GM21737 (cell line): ENCODE measurements around the gene TRANK1.
"Not testable (repeated sequence)": the region's sequence is repeated elsewhere in the genome, so short reads cannot be mapped to it uniquely, and the experiment has no call there.

ENCODE experiments used
- ATAC-seq: cut with Tn5 transposase; IDR thresholded peaks from one replicate; pipeline ENCODE4 v1.9.1; 2021; ENCODE audit warnings: mild to moderate bottlenecking, moderate library complexity; ENCODE audit not compliant: unreplicated experiment

Gene TRANK1

DNA sequence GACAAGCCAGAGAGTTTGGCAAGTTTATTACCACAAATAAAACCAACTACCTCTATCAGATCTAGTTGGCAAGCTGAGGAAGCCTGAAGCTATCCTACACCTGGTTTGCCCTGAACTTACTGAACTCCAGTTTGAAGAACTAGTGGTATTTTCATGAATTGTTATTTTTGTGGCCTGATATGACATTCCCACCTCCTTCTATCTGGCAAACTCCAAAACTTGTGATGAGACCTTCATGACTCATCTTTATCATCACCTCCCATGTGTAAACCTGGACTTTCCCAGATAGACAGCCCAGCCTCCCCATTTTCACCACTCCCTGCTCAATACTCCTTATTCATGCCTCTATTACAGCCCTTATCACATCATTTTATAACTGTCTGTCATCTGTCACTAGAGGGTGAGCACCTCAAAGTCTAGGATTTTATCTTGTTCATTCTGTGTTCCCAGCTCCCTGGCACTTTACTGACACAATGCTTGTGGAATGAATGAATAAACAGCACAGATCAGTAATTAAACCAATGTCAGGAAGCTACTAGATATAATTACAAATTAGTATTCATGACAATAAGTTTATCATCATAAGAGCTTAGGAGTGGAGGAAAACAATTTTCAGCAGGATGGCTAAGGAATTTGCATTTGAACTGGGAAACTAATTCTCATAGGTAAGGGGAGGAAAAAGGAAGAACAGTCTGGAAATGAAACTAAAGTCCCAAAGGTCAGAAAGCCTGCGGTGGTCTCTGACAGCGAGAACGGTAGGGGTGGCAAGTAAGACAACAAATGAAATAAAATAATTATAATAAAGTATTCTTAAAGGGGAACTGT, 13.2 kb upstream of the TRANK1 start:
- ATAC-seq = no peak

DNA sequence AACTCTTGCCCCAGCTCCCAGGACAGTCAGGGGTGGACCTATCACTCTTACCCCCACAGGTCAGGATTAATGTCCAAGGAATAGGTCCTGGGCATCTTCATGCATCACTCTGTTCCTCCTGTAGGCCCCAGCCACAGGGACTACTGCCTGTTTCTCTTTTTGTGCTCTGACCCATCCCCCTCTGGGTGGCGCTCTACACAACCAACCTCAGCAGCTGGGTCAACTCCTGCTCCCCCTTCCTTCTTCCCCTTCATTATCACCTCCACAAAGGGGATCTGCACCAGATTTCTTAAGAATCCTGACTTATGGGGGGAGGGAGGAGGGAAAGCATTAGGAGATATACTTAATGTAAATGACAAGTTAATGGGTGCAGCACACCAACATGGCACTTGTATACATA, 12.2 kb upstream of the TRANK1 start:
- ATAC-seq = no peak

DNA sequence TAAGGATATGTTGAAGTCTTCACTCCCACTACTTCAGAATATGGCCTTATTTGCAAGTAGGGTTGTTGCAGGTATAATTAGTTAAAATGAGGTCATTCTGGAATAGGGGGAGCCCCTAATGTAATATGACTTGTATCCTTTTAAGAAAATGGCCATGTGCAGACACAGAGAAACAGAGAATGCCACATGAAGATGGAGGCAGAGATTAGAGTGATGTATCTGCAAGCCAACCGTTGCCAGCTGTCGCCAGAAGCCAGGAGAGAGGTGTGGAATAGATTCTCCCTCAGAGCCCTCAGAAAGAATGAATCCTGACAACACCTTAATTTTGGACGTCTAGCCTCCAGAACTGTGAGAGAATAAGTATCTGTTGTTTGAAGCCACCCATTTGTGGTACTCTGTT, 11.3 kb upstream of the TRANK1 start:
- ATAC-seq = no peak

GRCh38 chr3:36954452-36955134, 9.7 kb upstream of the TRANK1 start:
- no peak for ATAC-seq

DNA sequence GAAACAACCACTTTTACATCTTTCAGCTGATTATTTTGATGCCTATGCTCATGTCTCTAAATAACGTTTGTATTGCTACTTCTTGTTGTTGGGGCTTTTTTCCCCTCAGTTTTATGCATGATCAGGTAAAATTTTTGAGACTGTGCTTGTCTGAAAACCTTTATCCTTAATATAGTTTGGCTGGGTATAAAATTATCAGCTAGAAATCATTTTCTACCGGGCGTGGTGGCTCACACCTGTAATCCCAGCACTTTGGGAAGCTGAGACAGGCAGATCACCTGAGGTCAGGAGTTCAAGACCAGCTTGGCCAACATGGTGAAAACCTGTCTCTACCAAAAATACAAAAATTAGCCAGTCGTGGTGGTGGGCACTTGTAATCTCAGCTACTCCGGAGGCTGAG, 3.0 kb upstream of the TRANK1 start:
- not testable (repeated sequence) for ATAC-seq

DNA sequence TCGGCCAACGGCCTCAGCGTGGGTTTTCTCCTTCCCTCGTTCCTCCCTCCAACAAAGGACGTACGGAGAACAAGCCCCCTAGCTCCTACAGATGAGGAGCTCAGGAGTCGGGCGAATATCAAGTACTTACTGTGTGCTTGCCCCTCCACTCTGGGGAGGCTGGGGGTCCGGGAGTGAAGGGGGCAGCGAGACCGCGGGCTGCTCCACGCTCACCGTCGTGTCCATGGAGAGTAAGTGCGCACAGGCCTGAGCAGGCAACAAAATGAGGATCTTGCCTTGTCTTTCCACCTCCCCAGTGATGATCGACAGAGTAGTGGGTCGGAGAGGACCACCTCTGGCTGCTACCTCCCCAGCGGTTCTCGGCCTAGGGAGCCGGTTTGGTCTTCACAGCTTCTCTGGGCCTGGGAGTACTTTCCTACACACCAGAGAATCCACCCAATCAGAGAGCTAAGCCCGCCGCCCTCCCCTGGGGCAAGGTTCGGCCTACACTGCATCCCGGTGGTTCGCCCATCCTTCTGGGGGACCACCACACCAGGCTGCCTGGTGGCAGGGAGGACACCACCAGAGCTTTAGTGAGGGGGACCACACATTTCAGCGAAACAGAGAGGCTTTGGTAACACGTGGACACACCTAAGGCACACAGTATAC, 603 bp upstream of the TRANK1 start:
- ATAC-seq = no peak

DNA sequence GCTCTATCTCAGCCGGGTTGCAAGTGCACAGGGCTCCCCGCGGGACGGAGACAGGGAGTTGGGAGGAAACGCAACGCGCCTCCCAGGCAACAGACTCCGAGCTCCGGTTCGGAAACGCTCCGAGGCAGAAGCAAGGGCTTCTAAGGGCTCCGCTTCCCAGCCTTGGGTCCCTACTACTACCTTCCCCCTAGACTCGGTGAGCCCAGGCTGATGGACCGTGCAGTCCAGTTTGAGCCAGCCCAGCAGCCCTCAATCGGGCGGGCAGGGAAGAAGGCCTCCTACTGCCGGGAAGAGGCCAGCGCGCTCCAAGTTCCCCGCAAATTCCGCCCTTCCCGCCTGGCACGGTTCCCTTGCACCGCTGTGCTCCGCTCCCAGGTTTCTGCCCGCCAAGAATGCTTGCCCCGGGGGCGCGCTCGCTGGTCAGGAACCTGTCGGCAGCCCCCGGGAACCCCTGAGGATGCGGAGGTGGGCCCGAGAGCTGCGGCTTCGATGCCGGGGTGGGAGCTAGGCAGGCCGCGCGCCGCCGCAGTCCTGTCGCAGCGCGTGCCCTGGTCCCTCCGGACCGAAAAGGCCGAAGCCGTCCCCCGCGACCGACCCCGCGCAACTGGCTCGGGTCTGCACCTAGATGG, 728 bp downstream of the TRANK1 start:
- ATAC-seq = peak; percentile 46

GRCh38 chr3:36943601-36944000, 1.3 kb downstream of the TRANK1 start:
- no peak for ATAC-seq

DNA sequence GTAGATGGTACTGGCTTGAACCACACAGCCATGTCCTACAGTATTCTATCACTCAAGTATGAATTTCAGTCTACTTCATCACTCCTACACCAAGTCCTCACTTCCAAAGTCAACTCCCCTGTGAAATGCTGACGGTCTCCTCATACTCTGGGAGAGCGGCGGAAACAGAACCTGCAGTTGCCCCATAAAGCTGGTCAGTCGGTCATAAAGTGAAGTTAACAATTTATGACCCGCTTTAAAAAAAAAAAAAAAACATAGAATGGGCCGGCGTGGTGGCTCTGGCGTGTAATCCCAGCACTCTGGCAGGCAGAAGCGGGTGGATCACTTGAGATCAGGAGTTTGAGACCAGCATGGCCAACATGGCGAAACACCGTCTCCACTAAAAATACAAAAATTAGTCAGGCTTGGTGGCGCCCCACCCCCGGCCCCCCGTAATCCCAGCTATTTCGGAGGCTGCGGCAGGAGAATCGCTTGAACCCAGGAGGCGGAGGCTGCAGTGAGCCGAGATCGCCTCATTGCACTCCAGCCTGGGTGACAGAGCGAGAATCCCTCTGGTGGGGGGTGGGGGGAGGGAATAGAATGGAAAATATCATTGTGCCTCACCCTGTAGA, 2.1 kb downstream of the TRANK1 start:
- ATAC-seq = no peak

GRCh38 chr3:36941658-36942057, 3.2 kb downstream of the TRANK1 start:
- no peak for ATAC-seq

DNA sequence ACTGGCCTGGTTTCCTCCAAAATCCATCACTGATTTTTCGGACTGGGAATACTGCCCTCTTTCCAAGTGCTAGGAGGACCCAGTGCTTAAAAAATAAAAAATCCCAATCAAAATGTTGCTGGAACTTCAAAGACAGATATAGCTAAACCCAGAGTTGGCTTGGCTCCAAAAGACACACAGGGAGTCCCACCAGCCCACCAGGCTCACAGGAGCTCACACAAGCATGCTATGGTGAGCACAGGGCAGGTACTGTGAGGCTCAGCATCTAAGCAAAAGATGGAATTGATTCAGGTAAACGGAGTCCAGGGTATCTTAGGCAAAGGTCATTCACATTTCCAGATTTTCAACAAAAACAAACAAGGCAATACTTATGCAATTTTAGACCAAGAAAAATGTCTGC, 3.7 kb downstream of the TRANK1 start:
- ATAC-seq = no peak

- ATAC-seq = no peak
These were observed 7.4 kb downstream of the TRANK1 start for GRCh38 chr3:36937492-36937891.

- no peak for ATAC-seq
These were observed 11.1 kb downstream of the TRANK1 start for GRCh38 chr3:36933540-36934296.

- not testable (repeated sequence) for ATAC-seq
These were observed 13.4 kb downstream of the TRANK1 start for GRCh38 chr3:36931424-36931823.

DNA sequence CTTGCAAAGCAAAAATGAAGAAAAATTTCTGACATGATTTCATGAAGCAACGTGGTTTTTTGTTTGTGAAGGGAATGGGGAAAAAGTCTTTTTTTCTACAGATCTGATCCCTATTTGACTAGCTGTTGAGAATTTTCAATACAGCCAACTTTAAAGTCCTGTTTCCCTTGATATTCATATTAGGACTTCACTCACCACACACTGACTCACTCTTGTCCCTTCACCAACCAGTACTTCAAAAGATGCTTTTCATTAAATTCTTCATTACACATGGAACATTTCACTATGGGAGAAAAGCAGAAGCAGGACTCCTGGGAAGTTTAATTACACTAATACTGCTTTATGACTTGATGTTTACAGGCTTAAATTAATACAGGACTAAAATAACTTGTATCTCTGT, 16.6 kb downstream of the TRANK1 start:
- no peak for ATAC-seq

DNA sequence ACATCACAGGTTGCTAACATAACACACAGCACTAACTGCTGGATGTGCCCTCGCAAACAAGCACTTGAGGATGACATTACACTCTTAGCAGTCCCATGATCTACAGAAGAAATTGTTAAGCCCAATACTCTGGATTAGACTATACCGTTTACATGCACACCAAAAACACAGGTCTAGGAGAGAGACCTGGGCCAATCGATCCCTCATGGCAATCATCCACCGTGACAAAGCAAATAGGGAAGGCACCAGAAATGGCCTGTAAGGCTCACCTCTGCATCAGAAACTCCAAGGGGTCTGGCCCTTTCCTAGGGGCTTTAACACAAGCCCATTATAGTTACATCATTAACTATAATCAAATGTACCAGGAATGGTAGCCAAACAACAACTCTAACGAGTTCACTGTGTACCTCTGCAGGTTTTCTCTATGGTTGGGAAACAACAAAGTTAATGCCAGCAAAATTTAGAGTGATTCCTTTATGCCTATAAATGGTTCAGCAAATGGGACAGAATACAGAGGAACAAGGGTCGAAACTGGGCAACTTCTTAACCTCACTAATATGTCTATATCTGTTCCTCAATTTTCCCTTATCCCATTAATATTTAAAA, 18.5 kb downstream of the TRANK1 start:
- ATAC-seq = no peak

GRCh38 chr3:36924744-36925521, 19.9 kb downstream of the TRANK1 start:
- no peak for ATAC-seq

DNA sequence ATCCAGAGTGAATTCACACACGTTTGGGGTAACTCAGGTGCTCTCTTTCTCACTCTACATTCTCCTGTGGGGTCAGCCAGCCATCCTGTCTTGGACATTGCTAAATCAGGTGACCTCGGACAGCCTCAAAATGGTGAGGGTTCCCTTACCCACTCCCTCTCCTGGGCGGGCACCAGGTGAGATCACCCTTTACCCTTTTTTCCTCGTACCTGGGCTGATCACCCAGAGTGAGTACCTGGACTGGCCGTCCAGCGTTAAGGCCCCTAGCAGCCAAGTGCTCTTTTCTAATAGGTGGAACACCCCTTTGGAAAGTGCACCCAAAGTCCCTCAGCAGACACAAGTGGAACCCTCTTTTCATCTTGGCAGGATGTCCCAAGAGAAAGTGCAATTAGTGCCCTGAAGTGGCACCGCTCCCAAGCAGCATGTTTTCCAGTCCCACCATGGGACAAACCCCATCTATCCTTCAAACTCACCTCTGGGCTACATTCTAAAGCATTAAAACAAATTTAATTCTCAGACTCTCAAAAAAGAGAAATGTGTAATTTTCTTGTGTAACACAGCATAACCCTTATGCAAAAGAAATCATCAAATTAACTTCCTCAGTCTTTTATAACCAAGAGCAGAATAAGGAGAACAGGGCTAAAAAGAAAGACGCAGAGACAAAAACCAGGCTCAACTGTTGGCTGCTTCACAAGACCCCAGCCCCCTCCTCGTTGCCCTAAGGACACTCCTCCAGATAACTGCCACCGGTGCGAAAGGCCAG, 20.7 kb downstream of the TRANK1 start:
- no peak for ATAC-seq
